GM21576 (cell line): ENCODE measurements around the gene CNOT3.
A peak's percentile ranks its signal among the peaks of the same experiment; 100 is the strongest.

ENCODE experiments used
- ATAC-seq: cut with Tn5 transposase; IDR thresholded peaks from one replicate; pipeline ENCODE4 v1.9.1; 2021; ENCODE audit warnings: mild to moderate bottlenecking, moderate library complexity; ENCODE audit not compliant: unreplicated experiment

CNOT3 gene

GRCh38 chr19:54147676-54148075 is 10.1 kb downstream of the CNOT3 start:
- ATAC-seq, result no peak

- no peak for ATAC-seq
Observed at GRCh38 chr19:54148158-54148557, 10.6 kb downstream of the CNOT3 start.

- no peak for ATAC-seq
Observed at GRCh38 chr19:54149021-54149812, 11.7 kb downstream of the CNOT3 start.

- no peak for ATAC-seq
Observed at GRCh38 chr19:54151362-54152035, 13.9 kb downstream of the CNOT3 start.

GRCh38 chr19:54152267-54152666 is 14.7 kb downstream of the CNOT3 start:
- no peak for ATAC-seq

GRCh38 chr19:54152878-54153524 is 15.4 kb downstream of the CNOT3 start:
- ATAC-seq, result no peak

GRCh38 chr19:54153731-54154326 is 16.3 kb downstream of the CNOT3 start:
- ATAC-seq, result no peak

GRCh38 chr19:54154603-54155345 is 17.2 kb downstream of the CNOT3 start:
- no peak for ATAC-seq

GRCh38 chr19:54155694-54156093 is 18.1 kb downstream of the CNOT3 start:
- ATAC-seq, result no peak

- ATAC-seq, result no peak
Observed at GRCh38 chr19:54156490-54156889, 18.9 kb downstream of the CNOT3 start.

- ATAC-seq, result no peak
Observed at GRCh38 chr19:54156953-54157352, 19.4 kb downstream of the CNOT3 start.

- no peak for ATAC-seq
Observed at GRCh38 chr19:54158812-54159351, 21.3 kb downstream of the CNOT3 start.

GRCh38 chr19:54159352-54160181 is 22.0 kb downstream of the CNOT3 start, which contains the start of gene LENG1:
LENG1 (minus strand) TSS chr19:54159721; CDS start chr19:54159695, 26 bp downstream.
- ATAC-seq, result peak; percentile 86

- peak; percentile 1 for ATAC-seq
Observed at GRCh38 chr19:54160182-54160811, 22.7 kb downstream of the CNOT3 start.

GRCh38 chr19:54160854-54161253 is 23.3 kb downstream of the CNOT3 start:
- ATAC-seq, result no peak

- ATAC-seq, result no peak
Observed at GRCh38 chr19:54162241-54162805, 24.8 kb downstream of the CNOT3 start.

GRCh38 chr19:54162884-54163283 is 25.3 kb downstream of the CNOT3 start:
- ATAC-seq, result no peak

- ATAC-seq, result no peak
Observed at GRCh38 chr19:54164369-54165068, 27.0 kb downstream of the CNOT3 start.
